HG03521 (cell line): Measurements from ENCODE around the gene CA9.
"Not testable (repeated sequence)": the region's sequence is repeated elsewhere in the genome, so short reads cannot be mapped to it uniquely, and the experiment has no call there.

Experiments
- ATAC-seq: cut with Tn5 transposase; IDR thresholded peaks from one replicate; pipeline ENCODE4 v1.9.1; 2021; ENCODE audit warnings: mild to moderate bottlenecking, moderate library complexity; ENCODE audit not compliant: unreplicated experiment

CA9 gene

DNA sequence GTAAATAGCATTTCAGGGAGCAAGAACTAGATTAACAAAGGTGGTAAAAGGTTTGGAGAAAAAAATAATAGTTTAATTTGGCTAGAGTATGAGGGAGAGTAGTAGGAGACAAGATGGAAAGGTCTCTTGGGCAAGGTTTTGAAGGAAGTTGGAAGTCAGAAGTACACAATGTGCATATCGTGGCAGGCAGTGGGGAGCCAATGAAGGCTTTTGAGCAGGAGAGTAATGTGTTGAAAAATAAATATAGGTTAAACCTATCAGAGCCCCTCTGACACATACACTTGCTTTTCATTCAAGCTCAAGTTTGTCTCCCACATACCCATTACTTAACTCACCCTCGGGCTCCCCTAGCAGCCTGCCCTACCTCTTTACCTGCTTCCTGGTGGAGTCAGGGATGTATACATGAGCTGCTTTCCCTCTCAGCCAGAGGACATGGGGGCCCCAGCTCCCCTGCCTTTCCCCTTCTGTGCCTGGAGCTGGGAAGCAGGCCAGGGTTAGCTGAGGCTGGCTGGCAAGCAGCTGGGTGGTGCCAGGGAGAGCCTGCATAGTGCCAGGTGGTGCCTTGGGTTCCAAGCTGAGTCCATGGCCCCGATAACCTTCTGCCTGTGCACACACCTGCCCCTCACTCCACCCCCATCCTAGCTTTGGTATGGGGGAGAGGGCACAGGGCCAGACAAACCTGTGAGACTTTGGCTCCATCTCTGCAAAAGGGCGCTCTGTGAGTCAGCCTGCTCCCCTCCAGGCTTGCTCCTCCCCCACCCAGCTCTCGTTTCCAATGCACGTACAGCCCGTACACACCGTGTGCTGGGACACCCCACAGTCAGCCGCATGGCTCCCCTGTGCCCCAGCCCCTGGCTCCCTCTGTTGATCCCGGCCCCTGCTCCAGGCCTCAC lies at the start of gene CA9:
TSS of gene CA9 (plus strand) at position 797 of the 893 bp plus-strand sequence. CDS start at position 829, 32 bp downstream.
- ATAC-seq = no peak

DNA sequence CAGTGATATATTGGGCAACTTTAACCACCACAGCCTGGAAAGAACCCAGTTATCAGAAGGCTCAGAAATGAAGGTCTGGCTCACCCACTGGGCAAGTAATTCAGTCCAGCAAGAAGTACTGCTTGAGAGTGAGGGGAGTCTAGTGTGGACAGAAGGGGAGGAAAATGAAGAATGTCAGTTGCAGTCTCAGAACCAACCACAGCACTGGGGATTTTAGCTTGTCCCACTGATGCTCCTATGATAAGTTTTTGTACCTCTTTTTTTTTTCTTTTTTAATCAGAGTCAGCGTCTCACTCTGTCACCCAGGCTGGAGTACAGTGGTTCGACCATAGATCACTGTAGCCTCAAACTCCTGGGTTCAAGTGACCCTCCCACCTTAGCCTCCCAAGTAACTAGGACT lies 46.2 kb upstream of the CA9 start:
- no peak for ATAC-seq

DNA sequence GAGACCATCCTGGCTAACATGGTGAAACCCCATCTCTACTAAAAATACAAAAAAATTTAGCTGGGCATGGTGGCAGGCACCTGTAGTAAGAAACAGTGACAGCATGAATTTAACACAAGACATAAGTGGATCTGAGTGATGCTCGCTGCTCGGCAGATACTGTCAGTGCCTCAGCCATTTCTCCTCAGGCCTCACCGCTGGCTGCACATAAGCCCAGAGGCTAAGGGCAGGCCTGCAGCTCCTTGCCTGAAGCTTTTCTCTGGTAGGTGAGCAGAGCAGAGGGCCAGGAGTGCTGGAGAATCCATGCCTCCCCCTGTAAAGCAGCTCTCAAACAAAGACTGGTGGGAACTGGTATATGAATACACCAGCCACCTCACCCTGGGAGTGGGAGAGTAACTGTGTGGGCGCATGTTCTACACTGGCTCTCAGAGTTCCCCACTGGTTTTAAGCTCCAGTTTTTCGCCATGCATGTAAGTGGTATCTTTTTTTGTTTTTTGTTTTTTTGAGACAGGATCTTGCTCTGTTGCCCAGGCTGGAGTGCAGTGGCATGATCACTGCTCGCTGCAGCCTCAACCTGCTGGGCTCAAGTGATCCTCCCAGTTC lies 45.2 kb upstream of the CA9 start:
- ATAC-seq = no peak

DNA sequence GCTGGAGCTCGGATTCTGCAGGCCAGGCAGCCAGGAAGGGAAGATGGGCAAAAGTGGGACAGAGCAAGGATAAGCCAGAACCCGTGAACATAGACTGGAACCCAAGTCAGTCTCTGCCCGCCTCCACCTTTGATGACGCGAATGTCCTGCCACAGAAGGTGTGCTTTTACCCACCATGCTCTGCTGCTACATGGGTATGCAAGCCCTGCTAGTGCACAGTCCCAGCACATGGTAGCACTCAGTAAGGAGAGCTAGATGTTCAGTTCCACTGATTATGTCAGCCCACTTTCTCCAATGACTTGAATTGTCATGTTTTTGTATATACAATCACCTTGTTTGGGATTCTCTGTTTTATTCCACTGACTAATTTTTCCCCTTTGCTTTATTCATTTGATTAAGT lies 44.1 kb upstream of the CA9 start:
- ATAC-seq = no peak

DNA sequence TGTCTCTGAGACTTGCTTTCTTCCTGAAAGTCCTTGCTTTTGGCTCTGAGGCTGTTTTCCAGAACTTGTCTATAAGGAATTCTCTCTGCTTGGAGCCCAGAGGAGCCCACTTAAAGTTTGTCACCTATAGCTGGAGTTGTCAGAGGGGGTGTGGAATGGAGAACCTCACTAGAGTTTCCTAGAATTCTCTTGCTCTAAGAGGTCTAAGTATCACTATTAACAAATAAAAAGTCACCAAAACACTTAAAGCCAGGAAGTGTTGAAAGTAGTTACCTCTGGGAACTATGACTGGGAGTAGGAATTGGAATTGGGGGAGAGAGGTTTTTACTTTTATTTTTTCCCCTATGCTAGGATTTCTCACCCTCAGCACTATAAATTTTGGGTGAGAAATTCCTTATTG lies 38.0 kb upstream of the CA9 start:
- no peak for ATAC-seq

DNA sequence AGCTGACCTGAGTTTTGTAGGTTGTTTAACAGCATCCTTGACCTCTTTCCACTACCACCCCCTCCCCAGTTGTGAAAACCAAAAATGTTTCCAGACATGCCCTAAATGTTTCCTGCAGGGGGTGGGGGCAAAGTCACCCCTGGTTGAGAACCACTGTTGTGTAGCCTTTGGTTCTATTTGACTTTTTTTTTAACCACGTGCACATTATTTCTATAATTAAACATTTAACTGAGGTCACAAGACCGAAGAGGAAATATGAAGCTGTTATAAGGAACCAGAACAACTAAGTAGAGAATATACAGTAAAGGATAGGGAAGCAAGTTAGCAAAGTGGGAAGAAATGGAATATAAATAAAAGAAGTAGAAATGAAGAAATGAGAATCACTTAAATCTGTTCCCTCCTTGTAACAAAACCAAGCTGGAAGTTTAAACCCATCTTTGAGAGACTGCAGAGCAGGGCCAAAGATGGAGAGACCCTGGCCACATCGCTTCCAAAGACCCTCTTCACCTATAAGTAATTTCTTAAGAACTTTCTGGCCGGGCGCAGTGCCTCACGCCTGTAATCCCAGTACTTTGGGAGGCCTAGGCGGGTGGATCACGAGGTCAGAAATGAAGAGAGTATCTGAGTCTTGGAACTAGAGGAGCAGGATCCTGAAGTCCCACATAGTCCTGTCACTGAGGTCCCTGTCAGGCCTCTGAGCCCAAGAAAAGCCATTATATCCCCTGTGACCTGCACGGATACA lies 37.4 kb upstream of the CA9 start:
- no peak for ATAC-seq

DNA sequence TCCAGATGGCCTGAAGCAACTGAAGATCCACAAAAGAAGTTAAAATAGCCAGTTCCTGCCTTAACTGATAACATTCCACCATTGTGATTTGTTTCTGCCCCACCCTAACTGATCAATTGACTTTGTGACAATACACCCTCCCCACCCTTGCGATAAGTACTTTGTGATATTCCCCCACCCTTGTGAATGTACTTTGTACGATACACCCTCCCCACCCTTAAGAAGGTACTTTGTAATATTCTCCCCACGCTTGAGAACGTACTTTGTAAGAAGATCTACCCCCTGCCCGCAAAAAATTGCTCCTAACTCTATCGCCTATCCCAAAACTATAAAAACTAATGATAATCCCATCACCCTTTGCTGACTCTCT lies 36.9 kb upstream of the CA9 start:
- ATAC-seq = not testable (repeated sequence)

DNA sequence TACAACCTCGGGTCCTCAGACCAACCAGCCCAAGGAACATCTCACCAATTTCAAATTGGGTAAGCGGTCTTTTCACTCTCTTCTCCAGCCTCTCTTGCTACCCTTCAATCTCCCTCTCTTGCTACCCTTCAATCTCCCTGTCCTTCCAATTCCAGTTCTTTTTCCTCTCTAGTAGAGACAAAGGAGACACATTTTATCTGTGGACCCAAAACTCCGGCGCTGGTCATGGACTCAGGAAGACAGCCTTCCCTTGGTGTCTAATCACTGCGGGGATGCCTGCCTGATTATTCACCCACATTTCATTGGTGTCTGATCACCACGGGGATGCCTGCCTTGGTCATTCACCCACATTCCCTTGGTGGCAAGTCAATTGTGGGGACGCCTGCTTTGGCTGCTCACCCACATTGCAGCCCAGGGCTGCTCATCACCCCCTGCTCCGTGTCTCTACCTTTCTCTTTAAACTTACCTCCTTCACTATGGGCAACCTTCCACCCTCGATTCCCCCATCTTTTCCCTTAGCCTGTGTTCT lies 36.2 kb upstream of the CA9 start:
- ATAC-seq = not testable (repeated sequence)

DNA sequence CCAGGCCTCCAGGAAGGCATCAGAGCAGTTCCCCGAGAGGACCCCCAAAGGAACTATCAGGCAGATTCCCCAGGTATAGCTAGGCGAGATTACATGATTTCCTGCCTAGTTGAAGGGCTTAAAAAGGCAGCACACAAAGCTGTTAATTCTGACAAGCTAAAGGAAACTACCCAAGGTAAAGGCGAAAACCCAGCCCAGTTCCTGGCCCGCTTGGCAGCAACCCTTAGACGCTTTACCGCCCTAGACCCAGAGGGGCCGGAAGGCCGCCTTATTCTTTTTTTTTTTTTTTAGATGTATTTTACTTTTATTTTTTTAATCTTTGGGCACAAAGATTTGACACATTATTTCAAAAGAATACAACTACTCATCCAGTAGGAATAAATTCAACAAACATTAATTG lies 35.0 kb upstream of the CA9 start:
- ATAC-seq = not testable (repeated sequence)

DNA sequence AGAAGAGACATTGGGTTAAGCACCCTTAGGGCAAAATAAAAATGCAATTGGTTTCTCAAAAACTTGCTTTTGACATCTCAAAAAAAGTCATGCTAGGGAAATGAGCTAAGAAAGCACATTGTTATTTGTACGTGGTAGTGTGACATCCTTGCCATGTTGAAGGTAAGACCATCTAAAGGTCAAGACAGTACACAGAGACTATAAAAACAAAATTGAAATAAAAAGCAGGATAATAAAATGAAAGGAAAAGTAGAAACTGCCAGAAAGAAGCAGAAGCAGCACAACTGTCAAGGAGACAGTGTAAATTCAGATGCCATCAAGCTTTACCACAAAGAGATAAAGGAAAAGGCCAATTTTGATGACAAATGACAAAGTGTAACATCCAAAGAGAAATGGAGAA lies 34.5 kb upstream of the CA9 start:
- ATAC-seq = not testable (repeated sequence)

DNA sequence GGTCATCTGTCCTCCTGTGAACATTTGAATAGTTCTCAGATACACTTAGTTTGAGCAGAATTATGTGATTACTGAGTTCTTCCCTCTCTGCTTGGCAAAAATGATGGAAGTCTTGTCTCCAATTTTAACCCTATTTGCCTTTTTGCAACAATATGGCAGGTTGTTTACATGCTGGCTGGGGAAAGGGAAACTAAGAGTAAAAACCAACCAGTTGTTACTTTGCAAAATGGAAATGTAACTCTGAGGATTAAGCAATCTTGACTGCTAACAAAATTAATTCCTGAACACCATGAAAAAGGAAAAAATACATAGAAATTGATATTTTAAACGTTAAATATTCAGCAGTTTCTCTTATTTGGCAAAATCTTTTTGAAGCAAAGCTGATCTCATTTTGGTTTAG lies 34.1 kb upstream of the CA9 start:
- ATAC-seq = no peak

DNA sequence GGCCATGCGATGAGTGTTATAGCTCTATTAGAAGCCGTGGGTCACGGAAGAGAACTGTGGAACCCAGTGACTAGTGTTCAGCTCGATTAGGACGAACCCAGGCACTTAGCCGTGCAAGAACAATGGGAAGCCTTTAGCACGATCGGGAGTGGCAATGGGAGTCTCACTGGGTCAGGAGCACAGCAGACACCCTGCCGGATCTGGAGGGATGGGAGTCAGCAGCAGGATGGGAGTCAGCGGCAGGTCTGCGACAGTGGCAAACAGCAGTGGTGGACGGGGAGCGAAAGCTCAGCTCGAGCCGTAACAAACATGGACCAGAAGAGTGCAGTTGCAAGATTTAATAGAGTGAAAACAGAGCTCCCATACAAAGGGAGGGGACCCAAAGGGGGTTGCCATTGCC lies 33.3 kb upstream of the CA9 start:
- not testable (repeated sequence) for ATAC-seq

DNA sequence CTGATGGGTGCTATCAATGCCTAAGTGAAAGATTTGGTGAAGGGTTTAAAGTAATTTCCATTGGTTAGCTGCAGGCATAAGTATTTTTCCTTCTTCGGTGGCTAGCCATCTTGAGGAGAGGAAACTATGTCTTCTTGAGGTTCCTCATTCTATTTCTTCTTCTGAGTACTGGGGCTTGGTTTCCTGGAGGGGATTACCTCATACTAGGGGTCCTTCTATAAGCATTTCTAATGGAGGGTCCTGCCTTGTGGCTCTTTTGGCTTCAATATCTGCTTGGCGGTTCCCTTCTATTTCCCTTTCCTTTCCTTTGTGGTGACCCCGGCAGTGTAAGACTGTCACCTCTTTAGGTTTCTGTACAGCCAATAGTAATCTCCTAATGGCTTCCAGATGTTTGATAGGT lies 32.2 kb upstream of the CA9 start:
- ATAC-seq = not testable (repeated sequence)

DNA sequence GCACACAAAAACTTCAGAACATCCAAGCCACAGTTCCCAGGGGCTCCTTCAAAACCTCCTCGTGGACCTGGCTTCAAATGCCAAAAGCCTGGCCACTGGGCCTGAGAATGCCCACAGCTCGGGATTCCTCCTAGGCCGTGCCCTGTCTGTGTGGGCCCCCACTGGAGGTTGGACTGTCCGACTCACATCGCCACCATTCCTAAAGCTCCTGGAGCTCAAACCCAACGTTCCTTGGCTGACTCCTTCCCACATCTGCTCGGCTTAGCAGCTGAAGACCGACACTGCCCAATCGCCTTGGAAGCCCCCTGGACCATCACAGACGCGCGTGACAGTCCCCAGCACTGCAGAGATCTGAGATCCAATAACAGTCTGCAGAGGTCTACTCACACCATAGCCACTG lies 30.7 kb upstream of the CA9 start:
- no peak for ATAC-seq

DNA sequence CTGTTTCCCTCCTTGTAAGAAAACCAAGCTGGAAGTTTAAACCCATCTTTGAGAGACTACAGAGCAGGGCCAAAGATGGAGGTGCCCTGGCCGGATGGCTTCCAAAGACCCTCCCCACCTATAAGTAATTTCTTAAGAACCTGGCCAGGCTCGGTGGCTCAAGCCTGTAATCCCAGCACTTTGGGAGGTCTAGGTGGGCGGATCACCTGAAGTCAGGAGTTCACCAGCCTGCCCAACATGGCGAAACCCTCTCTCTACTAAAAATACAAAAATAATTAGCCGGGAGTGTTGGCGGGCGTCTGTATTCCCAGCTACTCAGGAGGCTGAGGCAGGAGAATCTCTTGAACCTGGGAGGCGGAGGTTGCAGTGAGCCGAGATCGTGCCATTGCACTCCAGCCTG lies 28.0 kb upstream of the CA9 start:
- not testable (repeated sequence) for ATAC-seq

DNA sequence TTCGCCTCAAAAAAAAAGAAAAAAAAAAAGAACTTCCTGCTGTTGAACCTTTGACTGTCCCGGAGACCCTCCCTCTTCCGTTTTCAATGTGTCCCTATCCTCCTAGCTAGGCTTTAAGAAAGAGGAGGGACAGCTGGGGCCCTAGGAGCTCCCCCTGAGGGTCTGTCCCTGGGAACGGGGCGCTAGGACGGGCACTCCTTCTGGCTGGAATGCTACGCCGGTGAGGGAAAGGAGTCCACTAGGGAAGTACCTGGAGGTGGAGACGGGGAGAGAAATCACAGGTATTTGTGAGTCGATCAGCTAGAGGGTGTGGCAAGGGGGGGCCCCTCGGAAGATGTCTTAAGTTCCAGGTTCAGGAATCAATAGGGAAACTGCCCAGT lies 27.6 kb upstream of the CA9 start:
- ATAC-seq = peak; percentile 1

DNA sequence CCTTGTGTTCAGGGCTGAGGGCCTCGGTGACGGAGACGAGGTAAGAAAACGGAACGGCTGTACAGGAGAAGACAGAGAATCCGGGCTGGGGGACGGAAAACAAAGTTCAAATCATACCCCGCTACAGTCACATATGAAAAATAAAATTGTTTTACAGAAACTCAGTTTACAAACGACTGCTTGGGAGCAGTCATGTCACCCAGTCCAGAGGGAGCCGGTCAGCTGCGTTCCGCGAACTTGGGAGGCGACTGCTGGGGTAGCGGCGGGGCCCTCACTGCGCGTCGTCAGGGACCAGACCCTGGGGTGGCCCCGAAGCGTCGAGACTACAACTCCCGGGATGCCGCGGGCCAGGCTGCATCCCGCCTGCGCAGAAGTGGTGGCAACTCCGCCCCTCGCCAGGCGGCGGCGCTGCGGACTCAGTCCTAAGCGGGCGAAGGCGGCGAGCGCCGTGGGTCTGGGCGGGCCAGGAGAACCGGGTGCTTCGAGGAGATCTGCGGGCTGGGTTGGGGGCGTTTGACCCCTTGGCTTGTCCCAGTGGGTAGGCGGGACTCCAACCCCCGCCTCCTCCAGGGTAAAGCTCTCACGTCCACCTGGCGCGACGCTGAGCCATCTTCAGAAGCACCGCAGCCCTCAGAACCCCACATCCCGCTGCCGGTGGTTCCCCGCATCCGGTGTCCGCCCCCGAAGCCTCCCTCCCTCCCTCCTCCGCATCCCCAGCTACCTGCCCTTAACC lies 27.0 kb upstream of the CA9 start:
- ATAC-seq = peak; percentile 83

DNA sequence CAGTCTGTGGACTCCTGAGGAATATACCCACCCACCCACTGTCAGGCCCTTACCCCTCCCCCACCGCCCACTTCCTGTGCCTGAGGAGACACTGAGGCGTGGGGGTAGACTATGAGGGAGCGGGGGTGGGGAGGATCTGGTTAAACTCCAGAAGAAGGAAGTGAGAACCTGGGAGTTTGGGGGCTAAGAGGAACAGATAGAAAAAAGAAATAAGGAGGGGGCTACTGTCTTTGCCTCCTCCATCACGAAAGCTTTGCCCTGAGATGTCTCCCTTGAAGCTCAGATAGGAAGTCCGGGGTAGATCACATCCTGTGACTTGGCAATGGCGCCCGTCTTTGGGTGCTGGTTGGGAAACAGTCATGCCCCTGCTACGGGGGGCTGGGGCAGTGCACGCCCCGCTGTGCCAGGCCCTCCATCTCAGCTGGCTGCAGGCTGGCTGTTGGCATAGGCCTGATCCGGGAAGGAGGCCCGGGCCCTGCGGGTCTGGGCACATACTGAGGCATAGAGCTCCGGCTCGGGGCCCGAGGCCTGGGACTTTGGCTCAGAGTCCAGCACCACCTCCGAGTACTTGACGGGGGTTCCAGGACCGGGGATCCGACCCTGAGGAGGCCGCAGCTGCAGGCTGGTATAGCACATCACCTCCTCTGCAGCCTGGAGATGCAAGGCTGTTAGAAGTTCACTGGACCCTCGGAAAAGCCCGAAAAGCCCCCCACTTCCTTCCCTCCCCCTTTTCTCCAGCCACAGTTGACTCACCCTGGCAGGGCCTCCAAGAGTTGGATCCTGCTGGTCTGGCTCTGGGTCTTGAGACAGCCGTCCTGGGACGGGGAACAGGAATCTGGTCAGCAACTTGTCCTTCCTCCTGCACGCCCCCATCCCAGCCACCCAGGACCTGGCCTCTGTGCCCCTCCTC lies 24.0 kb upstream of the CA9 start:
- no peak for ATAC-seq

DNA sequence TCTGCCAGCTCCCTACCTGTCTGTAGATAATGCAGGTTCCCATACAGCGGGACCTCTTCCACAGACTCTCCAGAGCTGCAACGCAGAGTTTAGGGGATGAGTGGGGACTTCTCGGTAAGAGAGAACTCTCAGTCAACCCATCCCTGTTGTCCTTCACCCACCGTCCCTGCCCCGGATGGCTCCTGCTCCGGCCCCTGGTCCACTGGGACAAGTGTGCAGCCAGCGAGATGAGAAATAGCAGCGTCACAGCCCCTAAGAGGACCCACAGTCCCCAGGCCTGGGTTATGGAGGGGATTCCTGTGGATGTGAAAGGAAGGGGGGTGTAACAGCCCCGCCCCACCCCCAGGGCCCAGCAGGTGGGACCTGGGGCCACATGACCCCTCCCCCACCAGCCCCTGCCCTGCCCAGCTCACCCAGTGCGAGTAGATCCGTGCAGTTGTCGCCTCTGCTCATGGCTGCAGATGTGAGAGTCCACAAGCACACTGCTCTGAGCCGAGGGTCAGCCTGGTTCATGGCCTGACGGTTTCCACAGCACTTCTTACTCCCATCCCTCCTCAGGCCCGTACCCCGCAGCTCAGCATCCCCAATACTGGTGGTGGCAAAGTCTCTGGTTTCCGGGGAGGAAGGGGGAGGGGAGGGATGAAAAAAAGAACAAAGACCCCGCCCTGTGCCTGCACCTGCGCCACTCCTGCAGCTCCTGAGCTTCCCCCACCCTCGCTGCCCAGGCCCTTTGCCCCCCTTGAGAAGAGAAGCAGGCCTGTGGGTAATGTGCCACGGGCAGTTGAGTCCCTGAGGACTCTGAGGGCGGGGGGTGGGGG lies 23.2 kb upstream of the CA9 start, which contains the start of gene SIT1:
TSS of gene SIT1 (minus strand) at position 591 of the 818 bp plus-strand sequence. CDS start at position 513, 78 bp downstream.
- no peak for ATAC-seq
